WTC11 (cell line): Measurements from ENCODE around the gene EFCC1.

Source experiments
- IRF2 ChIP-seq: sonication (generic); formaldehyde crosslinking; IDR thresholded peaks from 2 replicates; pipeline ENCODE4 v1.8.0; 2022; ENCODE audit warnings: low read depth, missing genetic modification reagents, borderline replicate concordance
- TF ChIP-seq, protein P1 (sequence below): fragments of 200-600 bp; IDR thresholded peaks from 2 replicates; pipeline ENCODE4 v1.8.0; 2022; ENCODE audit warnings: antibody characterized with exemption

DNA sequence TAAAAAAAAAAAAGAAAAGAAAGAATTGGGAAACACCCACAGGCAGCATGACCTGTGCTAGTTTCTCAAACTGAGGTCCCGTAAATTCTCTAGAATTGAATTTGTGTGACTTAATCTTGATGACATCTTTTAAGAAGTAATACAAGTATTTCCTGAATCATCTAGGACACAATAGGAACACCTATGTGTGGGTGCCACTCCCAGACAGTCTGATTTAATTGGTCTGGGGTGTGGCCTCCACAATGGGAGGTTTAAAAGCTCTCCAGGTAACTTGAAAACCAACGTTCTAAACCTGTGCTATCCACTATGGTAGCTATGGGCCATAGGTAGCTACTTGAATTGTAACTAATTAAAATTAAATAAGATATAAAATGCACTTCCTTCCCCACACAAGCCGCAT lies 35.3 kb upstream of the EFCC1 start:
- TF ChIP-seq, protein P1, sequence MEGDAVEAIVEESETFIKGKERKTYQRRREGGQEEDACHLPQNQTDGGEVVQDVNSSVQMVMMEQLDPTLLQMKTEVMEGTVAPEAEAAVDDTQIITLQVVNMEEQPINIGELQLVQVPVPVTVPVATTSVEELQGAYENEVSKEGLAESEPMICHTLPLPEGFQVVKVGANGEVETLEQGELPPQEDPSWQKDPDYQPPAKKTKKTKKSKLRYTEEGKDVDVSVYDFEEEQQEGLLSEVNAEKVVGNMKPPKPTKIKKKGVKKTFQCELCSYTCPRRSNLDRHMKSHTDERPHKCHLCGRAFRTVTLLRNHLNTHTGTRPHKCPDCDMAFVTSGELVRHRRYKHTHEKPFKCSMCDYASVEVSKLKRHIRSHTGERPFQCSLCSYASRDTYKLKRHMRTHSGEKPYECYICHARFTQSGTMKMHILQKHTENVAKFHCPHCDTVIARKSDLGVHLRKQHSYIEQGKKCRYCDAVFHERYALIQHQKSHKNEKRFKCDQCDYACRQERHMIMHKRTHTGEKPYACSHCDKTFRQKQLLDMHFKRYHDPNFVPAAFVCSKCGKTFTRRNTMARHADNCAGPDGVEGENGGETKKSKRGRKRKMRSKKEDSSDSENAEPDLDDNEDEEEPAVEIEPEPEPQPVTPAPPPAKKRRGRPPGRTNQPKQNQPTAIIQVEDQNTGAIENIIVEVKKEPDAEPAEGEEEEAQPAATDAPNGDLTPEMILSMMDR, result no peak
- no peak for TF ChIP-seq IRF2 (CRISPR knock-in tag)
